NT2/D1 (cell line): Measurements from ENCODE around the gene CFAP47.

Experiments used
- DNase-seq: peaks from one replicate; pipeline ENCODE4 v3.0.0-alpha.2; 2011; ENCODE audit warnings: low read depth, low spot score
- H3K27me3 ChIP-seq: 2 replicates; pipeline ENCODE4 v1.6.0; 2011; ENCODE audit warnings: mild to moderate bottlenecking; ENCODE audit not compliant: insufficient read length, insufficient read depth
- H3K36me3 ChIP-seq: 2 replicates; pipeline ENCODE4 v1.6.1; 2011; ENCODE audit warnings: mild to moderate bottlenecking, low read length, mixed read lengths; ENCODE audit not compliant: insufficient read depth, insufficient read length
- H3K4me1 ChIP-seq: 2 replicates; pipeline ENCODE4 v1.5.1; 2011; ENCODE audit not compliant: insufficient read depth, insufficient read length
- H3K4me3 ChIP-seq: 2 replicates; pipeline ENCODE4 v1.5.1; 2011; ENCODE audit warnings: low read depth; ENCODE audit not compliant: insufficient read length
- H3K9ac ChIP-seq: 2 replicates; pipeline ENCODE4 v1.6.0; 2011; ENCODE audit warnings: low read depth; ENCODE audit not compliant: insufficient read length
- H3K9me3 ChIP-seq: 2 replicates; pipeline ENCODE4 v1.5.1; 2011; ENCODE audit warnings: mild to moderate bottlenecking, low read length; ENCODE audit not compliant: insufficient read depth
- SUZ12 ChIP-seq: IDR thresholded peaks from 2 replicates; pipeline ENCODE4 v1.6.1; 2011; ENCODE audit not compliant: insufficient read length, insufficient read depth; ENCODE audit errors: extremely low read depth
- YY1 ChIP-seq: IDR thresholded peaks from 2 replicates; pipeline ENCODE4 v1.6.1; 2011; ENCODE audit not compliant: insufficient read length, insufficient read depth
- ZNF274 ChIP-seq: IDR thresholded peaks from 2 replicates; pipeline ENCODE4 v1.6.1; 2011; ENCODE audit warnings: mild to moderate bottlenecking, low read depth, low read length

The CFAP47 gene

DNA sequence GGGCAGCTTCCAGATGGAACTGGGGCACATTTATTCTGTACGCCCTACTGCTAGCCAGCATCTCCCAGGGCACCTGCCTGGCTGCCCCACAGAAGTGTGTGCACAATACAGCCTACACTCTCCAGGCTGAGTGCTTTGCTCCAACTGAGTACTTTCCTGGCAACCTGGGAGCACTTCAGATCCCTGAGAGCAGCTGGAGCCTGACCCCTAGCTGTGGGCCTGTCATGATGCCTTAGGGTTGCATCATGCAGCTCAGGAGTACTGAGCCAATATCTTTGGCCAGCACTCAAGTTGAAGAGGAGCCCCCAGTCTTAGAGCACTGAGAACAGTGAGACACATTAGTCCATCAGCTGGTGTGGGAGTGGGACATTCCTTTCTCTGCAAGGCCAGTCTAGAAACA is 321.9 kb downstream of the CFAP47 start:
- no peaks in the 10 kb centered on the region for H3K27me3 ChIP-seq
- peaks cover 5% of the 10 kb centered on the region; the same call in 1 of the 2 replicates for H3K9me3 ChIP-seq
- no peak for TF ChIP-seq YY1
- H3K9ac ChIP-seq = no peak overlapping the region
- no peaks in the 10 kb centered on the region for H3K4me1 ChIP-seq
- no peak overlapping the region for H3K4me3 ChIP-seq
- no peak for DNase-seq
- no peaks in the 10 kb centered on the region for H3K36me3 ChIP-seq

DNA sequence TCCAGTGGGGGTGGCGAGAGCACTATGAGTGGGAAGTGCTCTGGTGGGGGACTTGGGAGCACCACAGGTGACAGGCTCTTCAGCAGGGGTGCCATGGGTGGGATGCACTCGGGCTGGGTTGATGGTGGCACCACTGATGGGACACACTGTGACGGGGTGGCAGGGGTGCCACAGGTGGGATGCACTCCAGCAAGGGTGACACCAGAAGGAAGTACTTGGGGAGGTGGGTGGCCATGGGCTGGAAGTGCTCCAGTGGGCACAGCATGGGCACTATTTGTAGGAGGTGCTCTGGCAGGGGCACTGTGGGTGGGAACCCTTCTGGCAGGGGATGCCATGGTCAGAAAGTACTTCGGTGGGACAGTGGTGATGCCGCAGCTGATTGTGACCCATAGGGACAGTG is 346.6 kb downstream of the CFAP47 start:
- H3K9me3 ChIP-seq = no peaks in the 10 kb centered on the region
- H3K4me1 ChIP-seq = no peaks in the 10 kb centered on the region
- no peak overlapping the region for H3K4me3 ChIP-seq
- no peaks in the 10 kb centered on the region for H3K36me3 ChIP-seq
- H3K27me3 ChIP-seq = no peaks in the 10 kb centered on the region
- H3K9ac ChIP-seq = no peak overlapping the region
- DNase-seq = no peak
- no peak for TF ChIP-seq ZNF274
- no peak for TF ChIP-seq SUZ12
- TF ChIP-seq YY1 = no peak

DNA sequence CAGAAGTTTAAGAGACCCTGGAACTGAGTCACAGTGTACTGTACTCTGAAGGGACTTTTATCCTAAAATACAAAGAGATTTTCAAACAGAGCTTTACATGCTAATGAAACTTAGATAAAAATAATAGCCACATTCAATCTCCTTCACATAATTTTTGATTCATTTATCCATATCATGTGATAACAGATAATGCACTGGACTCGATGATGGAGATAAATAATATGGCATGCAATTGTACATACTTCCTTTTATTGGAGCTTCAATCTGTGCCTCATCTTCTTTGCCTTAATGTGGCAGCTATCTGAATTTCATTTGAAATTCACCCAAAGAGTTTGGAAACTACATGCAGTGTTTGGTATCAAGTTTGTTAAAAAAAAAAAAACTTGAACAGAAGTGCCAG is 390.6 kb downstream of the CFAP47 start:
- Histone ChIP-seq H3K9ac (no peak overlapping the region), H3K36me3 (no peaks in the 10 kb centered on the region), H3K9me3 (no peaks in the 10 kb centered on the region), H3K27me3 (no peaks in the 10 kb centered on the region), H3K4me3 (no peak overlapping the region), H3K4me1 (no peaks in the 10 kb centered on the region)
- no peak for DNase-seq
- no peak for TF ChIP-seq SUZ12
- no peak for TF ChIP-seq ZNF274
- TF ChIP-seq YY1 = no peak

DNA sequence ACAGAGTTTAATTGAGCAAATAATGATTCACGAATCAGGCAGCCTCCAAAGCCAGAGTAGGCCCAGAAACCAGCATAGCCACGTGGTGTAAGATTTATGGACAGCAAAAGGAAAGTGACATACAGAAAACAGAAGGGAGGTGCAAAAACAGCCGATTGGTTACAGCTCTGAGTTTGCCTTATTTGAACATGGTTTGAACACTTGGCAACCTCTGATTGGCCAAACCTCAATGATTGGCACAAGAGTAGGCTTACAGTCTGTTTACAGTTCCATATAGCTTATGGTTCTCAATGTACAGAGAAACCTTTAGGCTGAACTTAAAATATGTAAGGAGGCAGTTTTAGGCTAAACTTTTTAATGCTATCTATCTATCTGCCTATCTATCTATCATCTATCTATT is 394.8 kb downstream of the CFAP47 start:
- TF ChIP-seq ZNF274 = no peak
- TF ChIP-seq SUZ12 = no peak
- TF ChIP-seq YY1 = no peak
- Histone ChIP-seq H3K9ac (no peak overlapping the region), H3K9me3 (no peaks in the 10 kb centered on the region), H3K27me3 (no peaks in the 10 kb centered on the region), H3K4me3 (no peak overlapping the region), H3K4me1 (no peaks in the 10 kb centered on the region), H3K36me3 (no peaks in the 10 kb centered on the region)
- DNase-seq = no peak

DNA sequence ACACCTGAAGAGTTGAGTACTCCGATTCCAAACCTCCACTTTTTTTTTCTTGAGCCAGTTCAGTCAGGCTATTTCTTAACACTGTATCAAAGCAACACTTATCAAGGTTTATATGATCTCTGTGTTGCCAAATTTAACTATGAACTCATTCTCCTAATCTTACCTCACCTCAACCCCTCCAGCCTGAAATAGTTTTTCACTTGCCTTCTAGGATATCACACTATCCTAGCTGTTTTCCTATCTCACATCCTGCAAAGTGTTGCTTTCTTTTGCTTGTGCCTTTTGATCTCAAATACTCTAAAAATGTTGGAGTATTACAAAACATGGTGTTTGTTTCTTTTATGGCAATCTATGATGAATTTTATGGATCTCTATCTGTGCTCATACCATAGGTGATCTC is 415.0 kb downstream of the CFAP47 start:
- no peak for TF ChIP-seq SUZ12
- TF ChIP-seq ZNF274 = no peak
- Histone ChIP-seq H3K9ac (no peak overlapping the region), H3K36me3 (no peaks in the 10 kb centered on the region), H3K27me3 (no peaks in the 10 kb centered on the region), H3K9me3 (no peaks in the 10 kb centered on the region), H3K4me1 (no peaks in the 10 kb centered on the region), H3K4me3 (no peak overlapping the region)
- DNase-seq = no peak

DNA sequence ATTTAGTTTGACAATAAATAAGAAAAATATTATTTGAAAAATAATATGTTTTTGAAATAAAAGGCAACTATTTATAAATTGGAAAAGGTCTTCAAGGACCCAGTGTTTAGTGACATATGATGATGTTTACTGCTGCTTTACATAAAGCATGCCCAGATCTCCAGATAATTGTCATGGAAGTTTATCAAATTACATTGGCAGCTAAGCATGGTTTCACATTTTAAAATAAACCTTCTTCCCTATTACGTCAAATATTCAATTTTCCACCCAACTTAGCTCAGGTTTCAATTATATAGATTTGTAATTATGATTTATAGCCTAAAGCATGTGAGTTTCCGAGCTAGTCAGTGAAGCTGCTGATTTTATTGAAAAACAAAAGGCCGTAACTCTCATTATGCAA is 417.2 kb downstream of the CFAP47 start:
- Histone ChIP-seq H3K4me1 (no peaks in the 10 kb centered on the region), H3K27me3 (no peaks in the 10 kb centered on the region), H3K9ac (no peak overlapping the region), H3K36me3 (no peaks in the 10 kb centered on the region), H3K4me3 (no peak overlapping the region), H3K9me3 (no peaks in the 10 kb centered on the region)
- DNase-seq = no peak
- TF ChIP-seq ZNF274 (no peak), SUZ12 (no peak), YY1 (no peak)

DNA sequence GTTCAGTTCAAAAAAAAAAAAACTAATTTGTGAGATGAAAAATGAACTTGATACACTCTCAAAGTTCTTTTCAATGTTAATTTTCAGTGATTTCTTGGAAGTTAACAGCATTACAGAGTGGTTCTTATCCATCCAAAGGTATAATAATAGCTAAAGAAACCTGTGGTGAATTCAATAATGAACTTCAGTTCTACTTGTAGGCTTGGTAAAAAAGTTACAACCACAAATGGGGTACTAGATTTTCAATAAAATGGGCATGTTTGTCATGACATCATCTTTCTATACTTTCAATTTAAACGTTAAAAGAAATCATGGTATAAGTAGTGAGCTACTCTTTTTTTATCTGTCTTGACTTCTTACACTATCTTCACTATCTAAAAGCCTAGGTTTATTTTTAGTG is 424.8 kb downstream of the CFAP47 start:
- no peaks in the 10 kb centered on the region for H3K27me3 ChIP-seq

DNA sequence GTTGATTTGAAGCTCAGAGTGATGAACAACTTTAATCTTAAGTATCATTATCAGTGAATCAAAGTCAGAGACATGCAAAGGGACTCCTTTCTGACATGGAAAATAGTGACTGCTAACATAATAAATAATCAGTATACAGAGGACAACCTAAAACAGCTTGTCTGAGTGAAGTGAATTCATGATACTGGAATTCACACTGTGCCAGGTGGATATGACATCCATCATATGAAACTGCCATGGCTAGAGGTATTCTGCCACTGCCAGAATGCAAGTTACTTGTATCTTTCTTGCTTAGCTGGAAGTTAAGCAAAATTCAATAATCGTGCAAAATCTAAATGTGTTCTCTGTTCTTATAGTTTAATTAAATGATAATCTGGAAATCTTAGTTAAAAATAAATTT is 429.0 kb downstream of the CFAP47 start:
- no peak overlapping the region for H3K9ac ChIP-seq
- DNase-seq = no peak
- TF ChIP-seq ZNF274 (no peak), SUZ12 (no peak), YY1 (no peak)
- H3K9me3 ChIP-seq = no peaks in the 10 kb centered on the region
- H3K36me3 ChIP-seq = no peaks in the 10 kb centered on the region
- no peaks in the 10 kb centered on the region for H3K27me3 ChIP-seq
- no peak overlapping the region for H3K4me3 ChIP-seq
- H3K4me1 ChIP-seq = no peaks in the 10 kb centered on the region

More for the DNA sequence above, 424.8 kb downstream of the CFAP47 start:
- no peak for DNase-seq
- TF ChIP-seq ZNF274 (no peak), SUZ12 (no peak), YY1 (no peak)
- Histone ChIP-seq H3K9me3 (no peaks in the 10 kb centered on the region), H3K9ac (no peak overlapping the region), H3K36me3 (no peaks in the 10 kb centered on the region), H3K4me1 (no peaks in the 10 kb centered on the region), H3K4me3 (no peak overlapping the region)
